Activated naive CD4-positive, alpha-beta T cell treated with anti-CD3 and anti-CD28 coated beads, Interleukin-2, amount 50 U/mL, for 16 hours (primary cell): ENCODE results near the gene FHOD1.

Experiments used
- DNase-seq: peaks from one replicate; pipeline ENCODE4 v3.0.0-alpha.2; 2020

FHOD1 gene

DNA sequence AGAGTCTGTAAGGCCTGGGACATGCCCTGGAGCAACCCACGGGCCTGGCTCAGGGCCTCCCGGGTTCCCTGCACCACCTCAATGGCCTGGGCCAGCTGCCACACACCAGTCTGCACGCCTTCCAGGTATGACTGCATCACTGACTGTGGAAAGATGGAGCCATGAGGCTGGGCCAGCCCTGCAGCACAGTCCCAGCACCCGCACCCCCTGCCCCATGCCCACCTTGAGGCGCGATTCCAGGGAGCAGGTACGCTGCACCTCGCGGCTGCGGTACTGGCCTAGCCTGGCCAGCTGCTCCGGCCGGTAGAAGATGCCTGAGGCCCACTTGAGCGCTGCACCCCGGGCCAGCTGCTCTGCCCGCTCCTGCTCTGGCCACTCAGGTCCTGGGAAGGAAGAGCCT lies 58.5 kb downstream of the FHOD1 start:
- DNase-seq = no peak

DNA sequence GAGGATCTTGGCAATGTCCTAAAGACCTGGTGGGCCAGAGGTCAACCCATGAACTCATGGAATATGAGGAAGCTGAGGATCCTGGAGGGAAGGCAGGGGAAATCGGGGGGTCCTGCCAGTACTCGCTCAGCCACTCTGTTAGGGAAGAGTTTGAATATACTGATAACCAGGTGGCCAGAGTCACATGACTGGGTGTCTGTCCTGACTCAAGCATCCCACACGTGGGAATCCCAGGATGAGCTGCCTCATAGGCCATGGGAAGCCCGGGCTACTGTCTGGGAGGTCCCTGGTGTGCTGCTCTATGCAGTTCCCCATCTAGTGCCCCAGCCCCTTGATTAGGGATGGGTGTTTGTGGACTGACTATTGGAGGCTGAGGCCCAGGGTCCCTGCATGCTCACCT lies 59.0 kb downstream of the FHOD1 start:
- DNase-seq = no peak

DNA sequence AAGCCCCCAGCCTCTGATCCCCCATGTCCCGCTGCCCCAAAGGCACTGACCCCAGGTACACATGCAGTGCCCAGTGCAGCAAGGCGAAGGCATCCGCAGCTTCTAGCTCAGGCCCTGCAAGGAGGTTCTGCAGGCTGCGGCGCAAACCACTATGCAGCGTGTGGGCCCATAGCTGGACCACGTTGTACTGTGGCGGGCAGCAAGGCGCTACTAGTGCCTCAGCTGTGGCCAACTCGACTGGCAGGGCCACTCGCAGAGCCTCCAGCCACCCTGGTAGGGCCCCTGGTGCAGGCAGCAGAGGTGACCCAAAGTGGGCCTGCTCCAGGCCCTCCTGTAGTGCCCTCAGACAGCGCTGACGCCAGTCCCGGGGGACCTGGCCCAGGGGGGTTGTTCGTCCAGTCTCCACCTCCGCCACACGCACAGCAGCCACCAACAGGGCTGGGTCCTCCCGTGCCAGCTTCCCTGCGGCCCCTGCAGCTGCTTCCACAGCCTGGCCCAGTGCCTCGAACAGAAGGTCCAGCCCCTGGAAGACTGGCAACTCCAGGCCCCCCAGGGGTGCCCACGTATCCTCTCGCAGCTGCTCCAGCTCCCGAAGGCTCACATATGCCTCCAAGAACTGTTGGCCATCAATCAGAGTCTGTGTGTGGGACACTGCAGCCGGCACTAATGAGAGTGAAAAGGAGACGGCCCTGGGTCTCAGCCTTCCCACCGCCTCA lies 59.9 kb downstream of the FHOD1 start:
- DNase-seq = no peak

- no peak for DNase-seq
Measured at GRCh38 chr16:67186550-67186950, 60.7 kb downstream of the FHOD1 start.

DNA sequence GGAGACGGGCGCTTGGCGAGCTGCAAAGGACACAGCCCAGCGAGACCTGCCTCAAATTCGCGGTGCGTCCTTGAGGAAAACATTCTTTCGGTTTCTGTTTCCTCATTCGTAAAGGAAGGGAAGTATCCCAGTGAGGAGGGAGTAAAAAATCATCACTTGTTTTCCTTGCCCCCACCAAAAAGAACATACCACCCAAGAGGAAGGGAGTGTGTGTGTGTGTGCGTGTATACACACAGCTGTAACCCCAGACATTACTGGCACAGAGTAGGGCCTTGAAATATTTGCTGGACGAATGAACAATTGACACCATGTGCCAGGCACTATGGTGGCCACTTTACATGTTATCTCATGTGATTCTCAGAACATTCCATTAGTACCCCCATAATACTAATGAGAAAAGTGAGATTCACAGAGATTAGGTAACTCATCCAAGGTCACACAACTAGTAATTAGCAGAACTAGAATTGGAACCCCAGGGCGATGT lies 61.6 kb downstream of the FHOD1 start:
- DNase-seq = no peak

DNA sequence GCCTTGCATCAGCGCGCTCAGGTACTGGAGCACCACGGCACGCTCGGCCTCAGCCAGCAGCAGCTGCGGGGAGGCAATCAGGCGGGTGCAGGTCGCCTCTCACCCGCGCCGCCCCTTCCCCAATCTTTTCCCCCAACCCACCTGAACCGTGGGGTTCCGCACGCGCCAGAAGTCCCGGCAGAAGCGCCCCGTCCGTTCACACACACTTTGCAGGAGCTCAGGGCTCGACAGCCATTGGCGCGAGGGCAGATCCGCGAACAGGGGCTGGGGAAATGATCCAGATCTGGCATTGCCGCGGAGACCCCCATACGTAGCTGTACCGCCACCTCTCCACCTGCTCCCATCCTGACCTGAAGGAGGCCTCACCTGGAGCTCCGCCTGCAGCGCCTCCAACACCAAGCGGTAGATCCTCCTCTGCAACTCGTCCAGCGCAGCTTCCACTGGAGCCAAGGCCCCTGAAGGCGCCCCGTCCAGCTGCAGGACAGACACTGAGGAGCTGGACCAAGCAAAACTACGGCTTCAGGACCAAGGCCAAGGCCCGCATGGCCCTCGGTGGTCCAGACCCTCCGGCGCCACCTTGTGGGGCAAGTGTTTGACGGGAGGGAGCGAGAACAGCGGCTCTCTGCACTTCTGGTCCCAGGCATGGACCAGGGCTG lies 62.2 kb downstream of the FHOD1 start:
- peak; percentile 85 for DNase-seq

GRCh38 chr16:67184453-67184994 lies 62.8 kb downstream of the FHOD1 start:
- no peak for DNase-seq

GRCh38 chr16:67183627-67184452 lies 63.4 kb downstream of the FHOD1 start, which contains the start of gene MATCAP1:
Gene MATCAP1, minus strand, starts transcription at chr16:67183963. Its CDS starts 3,353 bp downstream, at chr16:67180610.
- DNase-seq = peak; percentile 94

DNA sequence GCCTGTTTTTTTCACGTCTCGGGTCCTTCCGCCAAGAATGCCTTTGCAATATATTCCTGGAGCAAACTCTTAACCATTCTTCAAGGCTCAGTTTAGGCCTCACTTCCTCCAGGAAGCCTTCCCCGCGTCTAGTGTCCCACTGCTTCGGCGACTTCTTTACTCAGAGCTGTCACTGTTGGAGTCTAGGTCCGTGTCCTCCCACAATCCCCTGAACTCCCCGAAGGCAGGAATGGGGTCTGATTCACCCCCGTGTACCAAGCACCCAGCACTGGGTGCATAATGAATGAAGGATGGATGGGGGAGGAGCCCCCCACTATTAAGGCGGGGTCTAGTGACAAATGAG lies 64.0 kb downstream of the FHOD1 start:
- DNase-seq = no peak

- no peak for DNase-seq
Measured at GRCh38 chr16:67182288-67182687, 65.0 kb downstream of the FHOD1 start.

- no peak for DNase-seq
Measured at GRCh38 chr16:67181346-67181745, 65.9 kb downstream of the FHOD1 start.

DNA sequence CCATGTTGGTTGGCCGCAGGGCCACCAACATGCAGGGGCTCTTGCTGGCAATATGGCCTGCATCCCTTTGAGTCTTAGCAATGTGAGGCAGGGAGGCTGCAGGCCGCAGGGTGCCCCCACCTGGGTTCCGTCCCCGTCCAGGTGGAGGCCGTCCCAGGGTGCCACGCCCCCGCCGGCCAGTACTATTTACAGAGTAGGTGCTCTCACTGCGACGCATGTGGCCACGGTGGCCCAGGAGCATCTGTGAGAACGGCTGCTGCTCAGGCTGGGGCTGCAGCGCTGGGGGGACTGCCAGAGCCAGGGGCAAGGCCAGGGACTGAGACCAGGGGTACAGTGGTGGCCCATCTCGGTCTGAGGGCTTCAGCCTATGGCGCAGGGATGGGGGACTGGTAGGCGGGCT lies 67.1 kb downstream of the FHOD1 start:
- no peak for DNase-seq

GRCh38 chr16:67179421-67180080 lies 67.7 kb downstream of the FHOD1 start:
- no peak for DNase-seq
